ENCODE measurements around the gene SLC25A33.

SLC25A33 gene

DNA sequence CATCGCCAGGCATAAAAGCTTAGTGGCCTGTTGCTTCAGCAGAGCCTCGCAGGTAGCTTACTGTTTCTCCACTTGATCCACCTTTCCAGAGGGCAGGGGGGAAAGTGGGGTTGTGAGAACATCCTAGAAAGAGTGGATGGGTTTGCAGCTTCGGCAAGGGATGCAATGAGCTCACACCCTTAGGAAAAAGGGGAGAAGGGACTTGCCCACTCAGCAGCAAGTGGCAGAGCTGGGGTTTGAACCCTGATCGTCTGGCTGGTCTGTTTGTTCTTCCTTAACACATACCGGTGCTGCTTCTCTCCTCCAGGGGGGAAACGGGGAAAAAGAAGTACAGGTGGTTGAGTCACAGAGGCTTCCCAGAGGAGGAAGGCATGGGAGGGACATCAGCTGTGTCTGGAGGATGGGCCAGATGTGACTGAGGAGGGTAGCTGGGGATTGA, 50.5 kb downstream of the SLC25A33 start:
- TF ChIP-seq, protein P1, sequence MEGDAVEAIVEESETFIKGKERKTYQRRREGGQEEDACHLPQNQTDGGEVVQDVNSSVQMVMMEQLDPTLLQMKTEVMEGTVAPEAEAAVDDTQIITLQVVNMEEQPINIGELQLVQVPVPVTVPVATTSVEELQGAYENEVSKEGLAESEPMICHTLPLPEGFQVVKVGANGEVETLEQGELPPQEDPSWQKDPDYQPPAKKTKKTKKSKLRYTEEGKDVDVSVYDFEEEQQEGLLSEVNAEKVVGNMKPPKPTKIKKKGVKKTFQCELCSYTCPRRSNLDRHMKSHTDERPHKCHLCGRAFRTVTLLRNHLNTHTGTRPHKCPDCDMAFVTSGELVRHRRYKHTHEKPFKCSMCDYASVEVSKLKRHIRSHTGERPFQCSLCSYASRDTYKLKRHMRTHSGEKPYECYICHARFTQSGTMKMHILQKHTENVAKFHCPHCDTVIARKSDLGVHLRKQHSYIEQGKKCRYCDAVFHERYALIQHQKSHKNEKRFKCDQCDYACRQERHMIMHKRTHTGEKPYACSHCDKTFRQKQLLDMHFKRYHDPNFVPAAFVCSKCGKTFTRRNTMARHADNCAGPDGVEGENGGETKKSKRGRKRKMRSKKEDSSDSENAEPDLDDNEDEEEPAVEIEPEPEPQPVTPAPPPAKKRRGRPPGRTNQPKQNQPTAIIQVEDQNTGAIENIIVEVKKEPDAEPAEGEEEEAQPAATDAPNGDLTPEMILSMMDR (IDR thresholded peaks at IDR 0.05; ENCODE audit: extremely low read depth, insufficient read depth, missing control alignments) = no peak
- in situ Hi-C loops (cut with MboI; ENCODE audit: low pct_unique_long_range_greater_than_20kb, low sequenced_read_pairs, unreplicated experiment) = no loop called here

DNA sequence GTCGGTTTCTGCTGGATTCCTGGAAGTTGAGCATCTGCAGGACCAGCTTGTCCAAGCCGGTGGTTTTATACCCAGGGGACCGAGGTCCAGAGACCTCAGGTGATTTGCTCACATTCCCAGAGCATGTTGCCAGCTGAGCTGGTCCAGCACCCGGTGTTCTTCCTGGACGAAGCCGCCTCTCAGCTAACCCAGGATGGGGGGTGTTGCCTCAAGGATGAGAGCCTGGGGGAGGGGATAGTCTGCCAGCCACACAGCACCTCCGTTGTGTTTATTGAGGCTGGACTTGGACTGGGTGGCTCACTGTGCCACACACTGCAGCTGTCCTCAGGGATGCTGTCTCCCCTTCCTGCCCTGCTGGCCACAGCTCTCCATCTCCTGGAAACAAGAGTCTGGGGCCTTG, 50.9 kb downstream of the SLC25A33 start:
- no peak for DNase-seq (ENCODE audit: low spot score)
- TF ChIP-seq, protein P1 (IDR thresholded peaks at IDR 0.05; ENCODE audit: extremely low read depth, insufficient read depth, missing control alignments) = no peak
- in situ Hi-C loops (cut with MboI; ENCODE audit: low pct_unique_long_range_greater_than_20kb, low sequenced_read_pairs, unreplicated experiment) = no loop called here

More for the DNA sequence above, 50.5 kb downstream of the SLC25A33 start:
- no peak for DNase-seq (ENCODE audit: low spot score)

DNA sequence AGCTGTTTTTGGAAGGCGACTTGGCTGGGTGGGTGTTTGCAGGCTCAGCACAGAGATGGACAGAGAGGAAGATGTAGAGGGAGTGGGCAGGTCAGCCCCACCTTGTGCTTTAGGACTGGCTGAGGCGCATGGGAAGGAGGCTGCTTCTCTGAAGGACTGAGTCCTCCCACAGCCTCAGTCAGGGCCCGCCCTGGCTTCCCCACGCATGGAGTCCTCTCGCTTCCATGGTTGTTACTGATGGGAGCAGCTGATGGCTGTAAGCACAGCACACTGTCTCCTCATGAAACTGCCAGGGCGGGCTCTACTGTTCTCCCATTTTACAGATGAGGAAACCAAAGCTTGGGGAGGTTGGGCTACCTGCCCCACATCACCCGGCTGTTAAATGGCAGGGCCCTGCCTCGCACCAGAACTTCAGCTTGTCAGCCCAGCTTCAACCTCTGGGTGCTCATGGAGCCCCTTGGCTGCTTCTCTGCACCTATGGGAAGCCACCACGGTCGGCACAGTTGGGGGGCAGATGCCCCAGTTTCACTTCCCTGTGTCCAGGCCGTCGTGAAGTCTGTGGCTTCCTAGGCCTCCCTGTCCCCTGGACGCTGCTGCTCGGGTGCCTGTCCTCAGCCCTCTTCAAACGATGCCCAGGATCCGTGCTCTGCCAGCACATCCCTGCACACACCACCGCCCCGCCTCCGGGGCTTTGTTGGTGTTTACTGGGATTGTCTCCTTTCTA, 51.8 kb downstream of the SLC25A33 start:
- TF ChIP-seq, protein P1 (IDR thresholded peaks at IDR 0.05; ENCODE audit: extremely low read depth, insufficient read depth, missing control alignments) = no peak
- in situ Hi-C loops (cut with MboI; ENCODE audit: low pct_unique_long_range_greater_than_20kb, low sequenced_read_pairs, unreplicated experiment) = no loop called here
- no peak for DNase-seq (ENCODE audit: low spot score)

DNA sequence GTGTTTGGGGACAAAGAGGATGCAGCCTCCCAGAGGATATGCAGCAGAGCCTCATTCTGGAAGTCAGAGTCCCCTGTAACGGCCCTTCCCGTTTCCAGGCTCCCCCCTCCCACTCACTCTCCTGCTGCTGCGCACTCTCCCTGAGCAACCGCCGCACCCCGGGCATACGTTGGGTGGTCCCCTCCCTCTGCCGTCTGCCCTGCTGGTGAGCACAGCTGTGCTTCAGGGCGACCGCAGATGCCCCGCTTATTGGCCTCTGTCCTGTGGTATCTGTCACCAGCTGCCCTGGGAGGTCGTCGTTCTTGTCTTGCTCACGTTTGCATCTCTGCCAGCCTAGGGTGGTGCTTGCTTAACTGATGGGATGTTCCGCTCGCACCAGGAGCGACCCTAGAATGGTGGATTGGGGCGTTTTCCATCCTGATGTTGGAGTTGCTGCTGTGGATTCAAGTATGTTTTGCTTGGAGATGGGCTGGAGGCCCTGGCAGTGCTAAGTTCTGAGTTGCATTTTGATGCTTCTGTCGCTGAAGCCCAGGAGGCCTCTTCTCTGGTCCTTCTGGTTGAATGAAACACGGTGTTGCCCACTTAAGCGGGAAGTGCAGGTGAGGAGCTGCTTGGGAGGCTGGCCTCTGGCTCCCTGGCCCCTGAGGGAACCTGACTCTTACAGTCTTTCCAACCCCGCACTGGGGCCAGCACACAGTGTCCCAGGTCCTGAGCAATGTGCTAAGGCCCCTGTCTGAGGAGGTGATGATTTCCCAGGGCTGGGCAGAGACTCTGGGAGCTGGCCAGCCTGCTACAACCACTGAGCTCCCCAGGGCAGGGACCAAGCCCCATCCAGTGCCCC, 52.6 kb downstream of the SLC25A33 start:
- no peak for DNase-seq (ENCODE audit: low spot score)

DNA sequence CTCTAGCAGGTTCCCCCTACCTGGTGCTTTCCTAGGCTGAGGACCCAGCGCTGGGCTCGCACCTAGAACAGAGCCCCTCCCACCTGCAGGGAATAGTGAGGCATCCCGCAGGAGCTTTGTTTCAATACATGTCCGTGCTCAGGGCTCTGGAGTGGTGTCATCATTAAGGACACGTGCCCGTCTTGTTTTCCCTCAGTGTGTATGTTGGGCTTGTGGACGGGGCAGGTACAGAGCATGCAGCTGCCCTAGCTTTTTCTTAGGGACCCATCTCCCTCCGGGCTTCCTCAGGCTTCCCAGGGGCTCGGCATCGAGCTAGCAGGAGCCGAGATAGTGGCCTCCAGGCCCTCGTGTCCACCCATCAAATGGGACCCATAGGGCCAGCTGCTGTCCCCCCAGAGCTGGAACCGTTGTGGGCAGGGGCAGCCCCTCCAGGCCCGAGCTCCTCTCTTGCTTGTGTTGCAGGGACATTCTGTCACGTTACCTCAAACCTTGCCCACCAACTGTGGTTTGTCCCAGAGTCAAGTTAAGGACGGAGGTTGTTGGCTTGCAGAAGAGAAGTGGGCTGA, 53.3 kb downstream of the SLC25A33 start:
- in situ Hi-C loops (cut with MboI; ENCODE audit: low pct_unique_long_range_greater_than_20kb, low sequenced_read_pairs, unreplicated experiment) = no loop called here
- TF ChIP-seq, protein P1 (IDR thresholded peaks at IDR 0.05; ENCODE audit: extremely low read depth, insufficient read depth, missing control alignments) = no peak
- DNase-seq (ENCODE audit: low spot score) = no peak

More for the DNA sequence above, 52.6 kb downstream of the SLC25A33 start:
- TF ChIP-seq, protein P1 (IDR thresholded peaks at IDR 0.05; ENCODE audit: extremely low read depth, insufficient read depth, missing control alignments) = no peak
- in situ Hi-C loops (cut with MboI; ENCODE audit: low pct_unique_long_range_greater_than_20kb, low sequenced_read_pairs, unreplicated experiment) = no loop called here

DNA sequence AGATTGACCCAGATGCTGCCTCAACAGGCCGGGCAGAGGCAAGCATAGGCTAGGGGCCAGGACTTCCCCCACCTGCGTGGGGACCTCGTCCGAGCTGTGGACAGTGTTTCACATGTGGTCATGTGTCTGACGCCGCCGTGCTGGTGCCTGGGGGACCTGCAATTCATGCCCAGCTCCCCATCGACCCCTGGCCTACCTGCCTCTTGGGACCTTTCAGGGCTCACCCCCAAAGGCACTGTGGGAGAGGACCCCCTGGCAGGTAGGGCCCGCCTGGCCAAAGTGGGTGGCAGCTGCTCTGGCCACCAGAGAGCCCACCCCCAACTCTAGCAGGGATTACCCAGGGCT, 53.9 kb downstream of the SLC25A33 start:
- TF ChIP-seq, protein P1 (IDR thresholded peaks at IDR 0.05; ENCODE audit: extremely low read depth, insufficient read depth, missing control alignments) = no peak
- no peak for DNase-seq (ENCODE audit: low spot score)
- in situ Hi-C loops (cut with MboI; ENCODE audit: low pct_unique_long_range_greater_than_20kb, low sequenced_read_pairs, unreplicated experiment) = no loop called here

All from GM13977 (cell line).